ENCODE measurements around the gene MRPL33. TPM values are rescaled to one million over a fixed set of nuclear protein-coding genes. Genes with fewer than 3 reads are reported as not detected.

Gene MRPL33
- total RNA-seq, 1 donor from 2014 or later, result 48.3 TPM

Other genes starting within 250 kb of the MRPL33 start
- 65.6 to 75.1 TPM (median 72.8 TPM) in 3 replicates for gene ZNF512, start 188.7 kb upstream of the MRPL33 start, total RNA-seq
- gene CCDC121, start 142.7 kb upstream of the MRPL33 start, total RNA-seq, result 4.6 to 5.2 TPM (median 4.9 TPM) in 3 replicates
- 32.4 to 36.7 TPM (median 36.3 TPM) in 3 replicates for gene GPN1, start 142.7 kb upstream of the MRPL33 start, total RNA-seq
- 40.6 to 42.6 TPM (median 41.2 TPM) in 3 replicates for gene SUPT7L, start 108.1 kb upstream of the MRPL33 start, total RNA-seq
- 18.8 to 20.0 TPM (median 19.1 TPM) in 3 replicates for gene SLC4A1AP, start 107.8 kb upstream of the MRPL33 start, total RNA-seq
- 0.80 to 1.4 TPM (median 1.0 TPM) in 3 replicates for gene RBKS, start 118.7 kb downstream of the MRPL33 start, total RNA-seq
- 36.3 to 45.6 TPM (median 43.5 TPM) in 3 replicates for gene BABAM2, start 119.0 kb downstream of the MRPL33 start, total RNA-seq